A673 (cell line): Measurements from ENCODE around the gene SLC24A4. TPM values are rescaled to one million over a fixed set of nuclear protein-coding genes. Genes with fewer than 3 reads are reported as not detected.

Experiments
- BruUV-seq: library from RNA; stranded (reverse); fragments of 400-500 nt; replicated peaks from 2 replicates; lab custom pipeline; 2021; lab: Mats Ljungman, UMichigan
- CTCF ChIA-PET: fragments of 300-600 bp; sonication (Branson Sonifier 250); formaldehyde crosslinking; loops from one replicate; lab custom pipeline; 2022; ENCODE audit warnings: antibody characterized with exemption; lab: Charles Lee
- POLR2A ChIA-PET: fragments of 300-600 bp; sonication (Branson Sonifier 250); formaldehyde crosslinking; loops from one replicate; lab custom pipeline; 2022; ENCODE audit warnings: antibody characterized with exemption; ENCODE audit not compliant: low non-redundant PET; lab: Charles Lee
- DNase-seq: peaks from one replicate; pipeline ENCODE4 v3.0.0-alpha.2; 2015; ENCODE audit warnings: low spot score
- H3K27ac ChIP-seq: fragments of 200-600 bp; sonication (generic); 2 replicates; pipeline ENCODE4 v1.5.1; 2016; ENCODE audit warnings: mixed run types, low read depth, mild to moderate bottlenecking, mixed read lengths, antibody characterized with exemption, low read length; ENCODE audit not compliant: poor library complexity, severe bottlenecking
- H3K27me3 ChIP-seq: fragments of 200-600 bp; sonication (generic); replicated peaks from 2 replicates; pipeline ENCODE4 v1.6.1; 2017; ENCODE audit warnings: mixed run types, low read depth, mild to moderate bottlenecking, mixed read lengths, antibody characterized with exemption, low read length; ENCODE audit not compliant: insufficient read depth, poor library complexity
- H3K36me3 ChIP-seq: fragments of 200-600 bp; sonication (generic); 2 replicates; pipeline ENCODE4 v1.6.1; 2016; ENCODE audit warnings: mixed run types, mild to moderate bottlenecking, mixed read lengths, antibody characterized with exemption, low read length; ENCODE audit not compliant: insufficient read depth, poor library complexity, severe bottlenecking
- H3K4me1 ChIP-seq: fragments of 200-600 bp; sonication (generic); 2 replicates; pipeline ENCODE4 v1.6.1; 2017; ENCODE audit warnings: mixed run types, mild to moderate bottlenecking, mixed read lengths, antibody characterized with exemption, low read length; ENCODE audit not compliant: insufficient read depth, poor library complexity, severe bottlenecking
- H3K4me3 ChIP-seq: fragments of 200-600 bp; sonication (generic); 2 replicates; pipeline ENCODE4 v1.5.1; 2016; ENCODE audit warnings: low read depth, mixed run types, mild to moderate bottlenecking, mixed read lengths, low read length; ENCODE audit not compliant: poor library complexity, severe bottlenecking
- H3K9me3 ChIP-seq: fragments of 200-600 bp; sonication (generic); 2 replicates; pipeline ENCODE4 v1.6.1; 2016; ENCODE audit warnings: mixed run types, low read depth, mild to moderate bottlenecking, mixed read lengths, antibody characterized with exemption, low read length; ENCODE audit not compliant: poor library complexity, severe bottlenecking
- EZH2 ChIP-seq: fragments of 200-600 bp; sonication (generic); IDR thresholded peaks from 2 replicates; pipeline ENCODE4 v1.6.1; 2017; ENCODE audit warnings: borderline replicate concordance, low read depth, mild to moderate bottlenecking, mixed read lengths, antibody characterized with exemption, low read length; ENCODE audit not compliant: poor library complexity, severe bottlenecking
- intact Hi-C: fragments of 100-400 bp; cut with micrococcal nuclease; formaldehyde crosslinking; loops from one replicate; pipeline ENCODE4 v1.10.0; 2022; ENCODE audit not compliant: unreplicated experiment
- total RNA-seq: library from RNA; stranded (reverse); gene quantifications from 2 replicates; pipeline ENCODE4 v1.2.3, GENCODE V29; 2021
- TF ChIP-seq, protein P1 (sequence below): fragments of 300-800, 200-600 bp; sonication (generic); conservative IDR thresholded peaks from 2 replicates; pipeline ENCODE4 v1.5.1; 2017; ENCODE audit warnings: low read depth, mild to moderate bottlenecking, antibody characterized with exemption, low read length, moderate library complexity, mixed read lengths

Gene SLC24A4
- total RNA-seq, 1 experiment from 2014 or later: 0.15 TPM

GRCh38 chr14:92323916-92324818, 1.2 kb downstream of the SLC24A4 start:
- Histone ChIP-seq H3K36me3 (no peaks in the 10 kb centered on the region), H3K27me3 (peaks cover 72% of the 10 kb centered on the region), H3K4me1 (no peaks in the 10 kb centered on the region), H3K9me3 (no peaks in the 10 kb centered on the region), H3K27ac (no peak overlapping the region), H3K4me3 (no peak overlapping the region)
- POLR2A ChIA-PET: no interaction called here
- intact Hi-C loops: no loop called here
- TF ChIP-seq, protein P1, sequence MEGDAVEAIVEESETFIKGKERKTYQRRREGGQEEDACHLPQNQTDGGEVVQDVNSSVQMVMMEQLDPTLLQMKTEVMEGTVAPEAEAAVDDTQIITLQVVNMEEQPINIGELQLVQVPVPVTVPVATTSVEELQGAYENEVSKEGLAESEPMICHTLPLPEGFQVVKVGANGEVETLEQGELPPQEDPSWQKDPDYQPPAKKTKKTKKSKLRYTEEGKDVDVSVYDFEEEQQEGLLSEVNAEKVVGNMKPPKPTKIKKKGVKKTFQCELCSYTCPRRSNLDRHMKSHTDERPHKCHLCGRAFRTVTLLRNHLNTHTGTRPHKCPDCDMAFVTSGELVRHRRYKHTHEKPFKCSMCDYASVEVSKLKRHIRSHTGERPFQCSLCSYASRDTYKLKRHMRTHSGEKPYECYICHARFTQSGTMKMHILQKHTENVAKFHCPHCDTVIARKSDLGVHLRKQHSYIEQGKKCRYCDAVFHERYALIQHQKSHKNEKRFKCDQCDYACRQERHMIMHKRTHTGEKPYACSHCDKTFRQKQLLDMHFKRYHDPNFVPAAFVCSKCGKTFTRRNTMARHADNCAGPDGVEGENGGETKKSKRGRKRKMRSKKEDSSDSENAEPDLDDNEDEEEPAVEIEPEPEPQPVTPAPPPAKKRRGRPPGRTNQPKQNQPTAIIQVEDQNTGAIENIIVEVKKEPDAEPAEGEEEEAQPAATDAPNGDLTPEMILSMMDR: no peak
- no peak for TF ChIP-seq EZH2
- CTCF ChIA-PET: no interaction called here
- DNase-seq: no peak
- BruUV-seq: no TSS peak

GRCh38 chr14:92325835-92326234, 2.9 kb downstream of the SLC24A4 start:
- no peaks in the 10 kb centered on the region for H3K9me3 ChIP-seq
- no peak overlapping the region for H3K27ac ChIP-seq
- no TSS peak for BruUV-seq
- intact Hi-C loops: no loop called here
- ChIA-PET POLR2A (no interaction called here), CTCF (no interaction called here)
- no peak overlapping the region for H3K4me3 ChIP-seq
- H3K4me1 ChIP-seq: no peaks in the 10 kb centered on the region
- peaks cover 61% of the 10 kb centered on the region for H3K27me3 ChIP-seq
- no peak for TF ChIP-seq EZH2
- TF ChIP-seq, protein P1: no peak
- H3K36me3 ChIP-seq: no peaks in the 10 kb centered on the region
- no peak for DNase-seq

DNA sequence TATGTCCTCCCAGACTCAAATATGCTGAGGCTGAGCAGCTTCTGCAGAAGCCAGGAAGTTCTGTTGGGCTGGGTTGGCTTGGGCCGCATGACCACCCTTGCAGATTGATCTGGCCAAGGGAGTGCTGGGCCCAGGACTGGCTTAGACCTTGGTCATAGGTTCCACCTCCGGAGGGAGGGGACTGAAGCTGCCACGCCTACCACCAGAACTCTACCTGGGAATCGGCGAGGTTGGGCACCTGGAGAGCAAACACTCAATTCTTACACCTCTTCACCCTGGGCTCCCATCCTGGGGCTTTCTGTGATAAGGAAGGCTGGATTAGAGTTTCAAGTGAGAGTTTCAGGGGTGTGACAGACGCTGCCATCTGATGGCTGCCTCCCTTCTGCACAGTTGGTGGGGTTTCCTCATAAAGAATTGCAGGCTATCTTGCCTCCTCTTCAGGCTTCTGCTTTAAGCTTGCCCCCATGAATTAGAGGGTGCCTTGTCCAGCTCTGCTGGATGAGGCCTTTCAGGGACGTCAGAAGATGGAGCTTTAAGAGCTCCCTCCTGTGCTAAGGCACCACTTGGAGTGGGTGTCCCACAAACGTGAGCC, 5.8 kb downstream of the SLC24A4 start:
- intact Hi-C loops: no loop called here
- no peaks in the 10 kb centered on the region for H3K36me3 ChIP-seq
- DNase-seq: no peak
- TF ChIP-seq, protein P1: no peak
- TF ChIP-seq EZH2: no peak
- ChIA-PET CTCF (no interaction called here), POLR2A (no interaction called here)
- BruUV-seq: no TSS peak
- H3K27ac ChIP-seq: no peak overlapping the region
- H3K4me3 ChIP-seq: no peak overlapping the region
- H3K9me3 ChIP-seq: no peaks in the 10 kb centered on the region
- H3K27me3 ChIP-seq: peaks cover 31% of the 10 kb centered on the region
- no peaks in the 10 kb centered on the region for H3K4me1 ChIP-seq
